Measurements from ENCODE around the gene DMWD. TPM values are rescaled to one million over a fixed set of nuclear protein-coding genes. Genes with fewer than 3 reads are reported as not detected.
"Not testable (repeated sequence)": the region's sequence is repeated elsewhere in the genome, so short reads cannot be mapped to it uniquely, and the experiment has no call there.

DMWD gene
- total RNA-seq, 1 experiment from 2014 or later: 64.6 TPM

DNA sequence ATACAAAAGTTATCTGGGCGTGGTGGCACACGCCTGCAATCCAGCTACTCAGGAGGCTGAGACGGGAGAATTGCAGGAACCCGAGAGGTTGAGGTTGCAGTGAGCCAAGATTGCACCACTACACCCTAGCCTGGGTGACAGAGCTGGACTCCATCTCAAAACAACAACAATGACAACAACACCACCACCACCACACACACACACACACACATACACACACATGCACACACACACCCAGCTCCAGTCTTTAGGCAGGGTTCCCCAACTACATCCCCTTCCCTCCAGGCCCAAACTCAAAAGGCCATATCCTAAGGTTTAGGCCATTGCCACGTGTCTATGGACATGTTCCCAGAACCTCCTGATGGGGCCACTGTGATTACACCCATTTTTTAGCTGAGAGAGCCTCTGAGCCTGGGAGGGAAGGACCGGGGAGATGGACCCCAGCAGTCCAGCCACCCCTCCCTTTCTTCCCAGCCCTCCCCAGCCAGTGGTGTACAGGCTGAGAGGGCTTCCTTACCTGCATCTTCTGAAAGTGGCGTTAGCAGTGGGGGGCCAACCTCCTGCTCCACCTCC is 9.0 kb upstream of the DMWD start:
- BruUV-seq (replicated peaks): no TSS peak
- Histone ChIP-seq H3K36me3 (ENCODE audit: control insufficient read depth, insufficient read depth, low read length) (no peaks in the 10 kb centered on the region), H3K4me3 (ENCODE audit: low read depth in 2 of 2, low read length in 2 of 2) (no peak overlapping the region), H3K9me3 (ENCODE audit: control insufficient read depth, insufficient read depth, low read depth, low read length) (no peaks in the 10 kb centered on the region), H3K27me3 (ENCODE audit: control insufficient read depth, insufficient read depth, low read length) (no peaks in the 10 kb centered on the region), H3K27ac (ENCODE audit: low read length) (no peak overlapping the region), H3K4me1 (ENCODE audit: control insufficient read depth, insufficient read depth, low read length) (peaks cover 4% of the 10 kb centered on the region; the same call in 1 of the 2 replicates)
- in situ Hi-C loops (cut with HindIII; ENCODE audit: low pct_unique_long_range_greater_than_20kb, low sequenced_read_pairs): no loop called here
- ChIA-PET POLR2A (interaction anchor here (0.7 to 0.8 kb wide), 2 partner anchors 13 to 124 kb away, joined by 3 to 6 read pairs; no protein-coding TSS in a partner anchor), CTCF (no interaction called here)
- DNase-seq (ENCODE audit: low read depth, low spot score): no peak
- intact Hi-C loops (cut with micrococcal nuclease; ENCODE audit: unreplicated experiment): no loop called here
- no peak for ATAC-seq
- no peak for TF ChIP-seq TCF7L2 (IDR thresholded peaks at IDR 0.05; ENCODE audit: low read depth, low read length)
- TF ChIP-seq SIN3A (IDR thresholded peaks at IDR 0.05; ENCODE audit: borderline replicate concordance, insufficient read depth, low read depth, low read length): no peak

- intact Hi-C loops (cut with micrococcal nuclease; ENCODE audit: unreplicated experiment): no loop called here
- POLR2A ChIA-PET: no interaction called here
- CTCF ChIA-PET: interaction anchor here (0.9 kb wide), 1 partner anchor 26 kb away, joined by 3 read pairs; no protein-coding TSS in a partner anchor
- H3K9me3 ChIP-seq (ENCODE audit: control insufficient read depth, insufficient read depth, low read depth, low read length): no peaks in the 10 kb centered on the region
- DNase-seq (ENCODE audit: low read depth, low spot score): no peak
- BruUV-seq (replicated peaks): no TSS peak
- H3K36me3 ChIP-seq (ENCODE audit: control insufficient read depth, insufficient read depth, low read length): no peaks in the 10 kb centered on the region
- in situ Hi-C loops (cut with HindIII; ENCODE audit: low pct_unique_long_range_greater_than_20kb, low sequenced_read_pairs): no loop called here
- no peak overlapping the region for H3K4me3 ChIP-seq (ENCODE audit: low read depth in 2 of 2, low read length in 2 of 2)
- ATAC-seq: no peak
- peaks cover 4% of the 10 kb centered on the region; the same call in 1 of the 2 replicates for H3K4me1 ChIP-seq (ENCODE audit: control insufficient read depth, insufficient read depth, low read length)
- no peak overlapping the region for H3K27ac ChIP-seq (ENCODE audit: low read length)
- no peaks in the 10 kb centered on the region for H3K27me3 ChIP-seq (ENCODE audit: control insufficient read depth, insufficient read depth, low read length)
- TF ChIP-seq CTCF (IDR thresholded peaks at IDR 0.05) (no peak), POLR2AphosphoS5 (IDR thresholded peaks at IDR 0.05; ENCODE audit: low read depth, low read length) (no peak), TCF7L2 (IDR thresholded peaks at IDR 0.05; ENCODE audit: low read depth, low read length) (no peak), SIN3A (IDR thresholded peaks at IDR 0.05; ENCODE audit: borderline replicate concordance, insufficient read depth, low read depth, low read length) (no peak)
- TF ChIP-seq, protein P1, sequence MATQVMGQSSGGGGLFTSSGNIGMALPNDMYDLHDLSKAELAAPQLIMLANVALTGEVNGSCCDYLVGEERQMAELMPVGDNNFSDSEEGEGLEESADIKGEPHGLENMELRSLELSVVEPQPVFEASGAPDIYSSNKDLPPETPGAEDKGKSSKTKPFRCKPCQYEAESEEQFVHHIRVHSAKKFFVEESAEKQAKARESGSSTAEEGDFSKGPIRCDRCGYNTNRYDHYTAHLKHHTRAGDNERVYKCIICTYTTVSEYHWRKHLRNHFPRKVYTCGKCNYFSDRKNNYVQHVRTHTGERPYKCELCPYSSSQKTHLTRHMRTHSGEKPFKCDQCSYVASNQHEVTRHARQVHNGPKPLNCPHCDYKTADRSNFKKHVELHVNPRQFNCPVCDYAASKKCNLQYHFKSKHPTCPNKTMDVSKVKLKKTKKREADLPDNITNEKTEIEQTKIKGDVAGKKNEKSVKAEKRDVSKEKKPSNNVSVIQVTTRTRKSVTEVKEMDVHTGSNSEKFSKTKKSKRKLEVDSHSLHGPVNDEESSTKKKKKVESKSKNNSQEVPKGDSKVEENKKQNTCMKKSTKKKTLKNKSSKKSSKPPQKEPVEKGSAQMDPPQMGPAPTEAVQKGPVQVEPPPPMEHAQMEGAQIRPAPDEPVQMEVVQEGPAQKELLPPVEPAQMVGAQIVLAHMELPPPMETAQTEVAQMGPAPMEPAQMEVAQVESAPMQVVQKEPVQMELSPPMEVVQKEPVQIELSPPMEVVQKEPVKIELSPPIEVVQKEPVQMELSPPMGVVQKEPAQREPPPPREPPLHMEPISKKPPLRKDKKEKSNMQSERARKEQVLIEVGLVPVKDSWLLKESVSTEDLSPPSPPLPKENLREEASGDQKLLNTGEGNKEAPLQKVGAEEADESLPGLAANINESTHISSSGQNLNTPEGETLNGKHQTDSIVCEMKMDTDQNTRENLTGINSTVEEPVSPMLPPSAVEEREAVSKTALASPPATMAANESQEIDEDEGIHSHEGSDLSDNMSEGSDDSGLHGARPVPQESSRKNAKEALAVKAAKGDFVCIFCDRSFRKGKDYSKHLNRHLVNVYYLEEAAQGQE (IDR thresholded peaks at IDR 0.05; ENCODE audit: insufficient read depth in 1 of 2, low read depth in 2 of 2, low read length in 1 of 2): no peak
These were observed 7.5 kb upstream of the DMWD start for GRCh38 chr19:45800070-45800553.

DNA sequence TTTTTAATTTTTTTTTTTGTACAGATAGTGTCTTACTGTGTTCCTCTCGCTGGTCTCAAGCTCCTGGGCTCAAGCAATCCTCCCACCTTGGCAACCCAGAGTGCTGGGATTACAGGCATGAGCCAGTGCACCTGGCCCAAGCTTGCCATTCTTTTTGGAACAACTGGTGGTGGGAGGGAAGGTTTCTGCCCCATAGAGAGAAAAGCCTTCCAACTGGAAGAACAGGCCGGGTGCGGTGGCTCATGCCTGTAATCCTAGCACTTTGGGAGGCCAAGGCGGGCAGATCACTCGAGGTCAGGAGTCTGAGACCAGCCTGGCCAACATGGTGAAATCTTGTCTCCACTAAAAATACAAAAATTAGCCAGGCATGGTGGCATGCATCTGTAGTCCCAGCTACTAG is 6.9 kb upstream of the DMWD start:
- H3K27me3 ChIP-seq (ENCODE audit: control insufficient read depth, insufficient read depth, low read length); intact Hi-C loops (cut with micrococcal nuclease; ENCODE audit: unreplicated experiment); H3K4me3 ChIP-seq (ENCODE audit: low read depth in 2 of 2, low read length in 2 of 2); BruUV-seq (replicated peaks); H3K4me1 ChIP-seq (ENCODE audit: control insufficient read depth, insufficient read depth, low read length); DNase-seq (ENCODE audit: low read depth, low spot score); H3K9me3 ChIP-seq (ENCODE audit: control insufficient read depth, insufficient read depth, low read depth, low read length); POLR2A ChIA-PET; in situ Hi-C loops (cut with HindIII; ENCODE audit: low pct_unique_long_range_greater_than_20kb, low sequenced_read_pairs); H3K36me3 ChIP-seq (ENCODE audit: control insufficient read depth, insufficient read depth, low read length); H3K27ac ChIP-seq (ENCODE audit: low read length): not testable (repeated sequence)
- CTCF ChIA-PET: interaction anchor here (0.7 to 1.4 kb wide), 4 partner anchors 17 to 30 kb away, joined by 3 to 10 read pairs (median 4); partner anchors contain the start of genes DMPK and SIX5
- ATAC-seq: peak; percentile 35; the same call in 1 of the 2 replicates
